Calu3 (cell line): ENCODE measurements around the gene CAPN3. TPM values are rescaled to one million over a fixed set of nuclear protein-coding genes. Genes with fewer than 3 reads are reported as not detected.

Source experiments
- BruUV-seq: library from RNA; stranded (reverse); fragments of 400-500 nt; replicated peaks from 2 replicates; lab custom pipeline; 2021; lab: Mats Ljungman, UMichigan
- CTCF ChIA-PET: fragments of 300-600 bp; sonication (Branson Sonifier 250); formaldehyde crosslinking; loops from one replicate; lab custom pipeline; 2022; ENCODE audit warnings: antibody characterized with exemption; lab: Charles Lee
- DNase-seq: peaks from one replicate; pipeline ENCODE4 v3.0.0; 2022
- H3K27ac Mint-ChIP-seq: one replicate; pipeline ENCODE4 v1.8.0; 2022; ENCODE audit warnings: mixed read lengths; ENCODE audit not compliant: unreplicated experiment
- H3K27me3 Mint-ChIP-seq: one replicate; pipeline ENCODE4 v1.8.0; 2022; ENCODE audit warnings: mixed read lengths; ENCODE audit not compliant: unreplicated experiment
- H3K36me3 Mint-ChIP-seq: one replicate; pipeline ENCODE4 v1.8.0; 2022; ENCODE audit warnings: mild to moderate bottlenecking, moderate library complexity, mixed read lengths; ENCODE audit not compliant: insufficient read depth, unreplicated experiment
- H3K4me1 Mint-ChIP-seq: one replicate; pipeline ENCODE4 v1.8.0; 2022; ENCODE audit warnings: mild to moderate bottlenecking, low read depth, mixed read lengths; ENCODE audit not compliant: unreplicated experiment
- H3K4me3 Mint-ChIP-seq: one replicate; pipeline ENCODE4 v1.8.0; 2022; ENCODE audit warnings: mild to moderate bottlenecking, low read depth, moderate library complexity, mixed read lengths; ENCODE audit not compliant: unreplicated experiment
- H3K9me3 Mint-ChIP-seq: one replicate; pipeline ENCODE4 v1.8.0; 2022; ENCODE audit warnings: low read depth, mixed read lengths; ENCODE audit not compliant: unreplicated experiment
- intact Hi-C: fragments of 100-400 bp; cut with micrococcal nuclease; formaldehyde crosslinking; loops from one replicate; pipeline ENCODE4 v1.10.0; 2022; ENCODE audit not compliant: unreplicated experiment
- total RNA-seq: library from RNA; stranded (reverse); gene quantifications from 2 replicates; pipeline ENCODE4 v1.2.3, GENCODE V29; 2022
- TF ChIP-seq, protein P1 (sequence below): fragments of 200-600 bp; IDR thresholded peaks from one replicate; pipeline ENCODE4 v1.8.0; 2022; ENCODE audit warnings: antibody characterized with exemption; ENCODE audit not compliant: unreplicated experiment

Gene CAPN3
- total RNA-seq, 1 experiment from 2014 or later = 2.3 TPM

DNA sequence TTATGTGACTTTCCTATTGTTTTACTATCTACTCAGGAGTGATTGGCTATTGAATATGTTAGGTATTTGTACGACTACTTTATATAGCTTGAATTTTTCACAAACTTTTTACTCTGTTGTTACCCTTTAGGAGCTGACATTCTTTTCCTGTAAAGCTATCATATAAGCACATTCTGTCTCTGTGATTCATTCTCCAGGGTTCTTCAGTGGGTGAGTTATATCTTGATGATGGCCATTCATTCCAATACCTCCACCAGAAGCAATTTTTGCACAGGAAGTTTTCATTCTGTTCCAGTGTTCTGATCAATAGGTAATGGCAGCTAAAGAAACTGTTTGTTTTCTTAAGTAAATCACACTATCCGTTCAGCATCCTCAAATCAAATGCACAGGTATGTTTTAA is 10.1 kb upstream of the CAPN3 start:
- no peak for DNase-seq
- Mint-ChIP-seq H3K4me1 (no peaks in the 10 kb centered on the region), H3K9me3 (no peaks in the 10 kb centered on the region), H3K27me3 (no peaks in the 10 kb centered on the region), H3K36me3 (no peaks in the 10 kb centered on the region), H3K4me3 (no peak overlapping the region), H3K27ac (no peak overlapping the region)
- BruUV-seq = no TSS peak
- intact Hi-C loops = no loop called here
- CTCF ChIA-PET = no interaction called here
- TF ChIP-seq, protein P1, sequence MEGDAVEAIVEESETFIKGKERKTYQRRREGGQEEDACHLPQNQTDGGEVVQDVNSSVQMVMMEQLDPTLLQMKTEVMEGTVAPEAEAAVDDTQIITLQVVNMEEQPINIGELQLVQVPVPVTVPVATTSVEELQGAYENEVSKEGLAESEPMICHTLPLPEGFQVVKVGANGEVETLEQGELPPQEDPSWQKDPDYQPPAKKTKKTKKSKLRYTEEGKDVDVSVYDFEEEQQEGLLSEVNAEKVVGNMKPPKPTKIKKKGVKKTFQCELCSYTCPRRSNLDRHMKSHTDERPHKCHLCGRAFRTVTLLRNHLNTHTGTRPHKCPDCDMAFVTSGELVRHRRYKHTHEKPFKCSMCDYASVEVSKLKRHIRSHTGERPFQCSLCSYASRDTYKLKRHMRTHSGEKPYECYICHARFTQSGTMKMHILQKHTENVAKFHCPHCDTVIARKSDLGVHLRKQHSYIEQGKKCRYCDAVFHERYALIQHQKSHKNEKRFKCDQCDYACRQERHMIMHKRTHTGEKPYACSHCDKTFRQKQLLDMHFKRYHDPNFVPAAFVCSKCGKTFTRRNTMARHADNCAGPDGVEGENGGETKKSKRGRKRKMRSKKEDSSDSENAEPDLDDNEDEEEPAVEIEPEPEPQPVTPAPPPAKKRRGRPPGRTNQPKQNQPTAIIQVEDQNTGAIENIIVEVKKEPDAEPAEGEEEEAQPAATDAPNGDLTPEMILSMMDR = no peak

DNA sequence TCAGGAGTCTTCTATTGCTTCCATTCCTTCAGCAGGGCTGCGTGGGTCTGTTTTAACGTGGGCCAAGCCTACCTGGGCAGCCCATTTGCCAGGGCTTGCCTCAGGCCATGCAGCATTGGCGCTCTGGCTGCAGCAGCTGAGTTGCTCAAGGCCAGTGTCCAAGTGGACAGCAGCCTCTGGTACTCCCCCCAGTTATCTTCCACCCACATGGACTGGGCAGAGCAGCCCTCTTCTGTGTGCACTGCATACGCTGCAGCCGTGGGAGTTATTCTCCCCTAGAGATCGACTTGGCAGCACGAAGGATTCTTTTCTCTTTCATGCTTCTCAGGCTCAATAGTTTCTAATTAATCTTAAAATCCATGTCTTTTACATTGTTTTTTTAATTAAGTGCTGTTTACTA is 6.9 kb upstream of the CAPN3 start:
- TF ChIP-seq, protein P1 = no peak
- CTCF ChIA-PET = no interaction called here
- H3K36me3 Mint-ChIP-seq = no peaks in the 10 kb centered on the region
- intact Hi-C loops = no loop called here
- no peaks in the 10 kb centered on the region for H3K27me3 Mint-ChIP-seq
- H3K4me3 Mint-ChIP-seq = no peak overlapping the region
- BruUV-seq = no TSS peak
- H3K27ac Mint-ChIP-seq = no peak overlapping the region
- no peaks in the 10 kb centered on the region for H3K4me1 Mint-ChIP-seq
- DNase-seq = no peak
- no peaks in the 10 kb centered on the region for H3K9me3 Mint-ChIP-seq

DNA sequence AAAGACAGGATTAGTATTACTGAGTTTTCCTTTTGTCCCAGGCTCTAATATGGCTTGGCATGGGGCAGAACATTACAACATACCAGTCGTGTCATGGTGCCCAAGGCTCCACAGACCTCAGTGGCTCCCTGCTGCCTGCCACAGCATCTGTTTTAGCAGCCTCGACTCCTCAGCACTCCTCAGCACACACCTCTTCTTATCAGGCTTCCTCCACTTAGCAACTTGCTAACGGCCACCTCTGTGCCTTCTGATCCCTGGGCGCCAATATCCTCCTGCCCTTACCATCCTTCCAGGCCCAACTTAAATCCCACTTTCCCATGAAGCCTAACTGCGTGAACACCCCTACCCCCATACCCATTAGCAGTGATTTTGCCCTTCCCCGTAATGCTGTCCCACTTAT is 6.2 kb upstream of the CAPN3 start:
- H3K36me3 Mint-ChIP-seq = no peaks in the 10 kb centered on the region
- no peak overlapping the region for H3K27ac Mint-ChIP-seq
- intact Hi-C loops = no loop called here
- CTCF ChIA-PET = no interaction called here
- H3K4me1 Mint-ChIP-seq = no peaks in the 10 kb centered on the region
- no peaks in the 10 kb centered on the region for H3K9me3 Mint-ChIP-seq
- no peak overlapping the region for H3K4me3 Mint-ChIP-seq
- no TSS peak for BruUV-seq
- DNase-seq = no peak
- H3K27me3 Mint-ChIP-seq = no peaks in the 10 kb centered on the region
- TF ChIP-seq, protein P1 = no peak

DNA sequence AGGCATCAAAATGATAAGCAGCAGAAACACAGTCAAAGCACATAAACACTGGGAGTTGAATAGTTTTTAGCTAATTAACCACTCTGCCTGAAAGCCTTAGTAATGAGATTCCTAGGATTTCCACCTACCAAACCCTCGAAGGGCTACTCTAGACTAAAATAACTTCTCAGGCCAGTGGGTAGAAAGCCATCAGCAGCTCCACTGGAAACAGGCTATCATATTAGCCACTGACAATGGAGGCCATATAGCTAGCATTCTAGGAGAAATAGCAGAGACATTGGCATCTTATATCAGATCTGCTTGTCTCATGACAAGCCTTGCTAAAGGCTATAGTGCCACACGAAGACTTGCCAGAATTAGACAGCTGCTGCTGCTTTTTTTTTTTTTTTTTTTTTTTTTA is 4.5 kb upstream of the CAPN3 start:
- H3K4me3 Mint-ChIP-seq = no peak overlapping the region
- BruUV-seq = no TSS peak

More for the DNA sequence above, 4.5 kb upstream of the CAPN3 start:
- TF ChIP-seq, protein P1 = no peak
- intact Hi-C loops = no loop called here
- no peak for DNase-seq
- Mint-ChIP-seq H3K27ac (no peak overlapping the region), H3K27me3 (no peaks in the 10 kb centered on the region), H3K9me3 (no peaks in the 10 kb centered on the region), H3K4me1 (no peaks in the 10 kb centered on the region), H3K36me3 (no peaks in the 10 kb centered on the region)
- CTCF ChIA-PET = no interaction called here
